GM23338 (cell line): ENCODE data around the gene ADAMTSL5. TPM values are rescaled to one million over a fixed set of nuclear protein-coding genes. Genes with fewer than 3 reads are reported as not detected.

ENCODE experiments used
- ATAC-seq: fragments of 200-7000 bp; cut with Tn5 transposase; 3 replicates; pipeline ENCODE4 v1.9.1; 2020
- DNase-seq: peaks from one replicate; pipeline ENCODE4 v3.0.0-alpha.2; 2015; ENCODE audit warnings: low spot score
- H2AFZ ChIP-seq: fragments of 200-600 bp; sonication (generic); 2 replicates; pipeline ENCODE4 v1.8.0; 2016; ENCODE audit warnings: antibody characterized with exemption, mild to moderate bottlenecking, moderate library complexity
- H3F3A ChIP-seq: fragments of 200-600 bp; sonication (generic); replicated peaks from 2 replicates; pipeline ENCODE4 v1.8.0; 2017; ENCODE audit warnings: antibody characterized with exemption, mixed run types, low read depth
- H3K27ac ChIP-seq: fragments of 200-600 bp; sonication (generic); 2 replicates; pipeline ENCODE4 v1.6.1; 2016; ENCODE audit warnings: low read depth
- H3K27me3 ChIP-seq: fragments of 200-600 bp; sonication (generic); 2 replicates; pipeline ENCODE4 v1.8.0; 2016; ENCODE audit warnings: mild to moderate bottlenecking, mixed run types, moderate library complexity; ENCODE audit not compliant: insufficient read depth
- H3K36me3 ChIP-seq: fragments of 200-600 bp; sonication (generic); 2 replicates; pipeline ENCODE4 v1.8.0; 2016; ENCODE audit warnings: mild to moderate bottlenecking; ENCODE audit not compliant: insufficient read depth
- H3K4me1 ChIP-seq: fragments of 200-600 bp; sonication (generic); 2 replicates; pipeline ENCODE4 v1.8.0; 2016; ENCODE audit warnings: mild to moderate bottlenecking, moderate library complexity; ENCODE audit not compliant: insufficient read depth
- H3K4me2 ChIP-seq: fragments of 200-600 bp; sonication (generic); 2 replicates; pipeline ENCODE4 v1.7.1; 2017; ENCODE audit warnings: mixed run types
- H3K4me3 ChIP-seq: fragments of 200-600 bp; sonication (generic); 2 replicates; pipeline ENCODE4 v1.6.1; 2016; ENCODE audit warnings: mixed run types
- H3K79me2 ChIP-seq: fragments of 200-600 bp; sonication (generic); replicated peaks from 2 replicates; pipeline ENCODE4 v1.8.0; 2017; ENCODE audit warnings: mild to moderate bottlenecking; ENCODE audit not compliant: insufficient read depth
- H3K9me2 ChIP-seq: fragments of 200-600 bp; sonication (generic); 2 replicates; pipeline ENCODE4 v1.8.0; 2017; ENCODE audit not compliant: insufficient read depth
- H4K20me1 ChIP-seq: fragments of 200-600 bp; sonication (generic); replicated peaks from 2 replicates; pipeline ENCODE4 v1.8.0; 2017; ENCODE audit warnings: mild to moderate bottlenecking; ENCODE audit not compliant: insufficient read depth
- H3K27ac Mint-ChIP-seq: 2 replicates; pipeline ENCODE4 v1.8.0; 2020; ENCODE audit warnings: inconsistent platforms, mild to moderate bottlenecking, moderate library complexity, mixed read lengths
- H3K27me3 Mint-ChIP-seq: 3 replicates; pipeline ENCODE4 v1.8.0; 2022; ENCODE audit warnings: low read depth, mild to moderate bottlenecking, moderate library complexity, mixed read lengths, inconsistent platforms; ENCODE audit not compliant: insufficient read depth, poor library complexity
- H3K36me3 Mint-ChIP-seq: 3 replicates; pipeline ENCODE4 v1.8.0; 2021; ENCODE audit warnings: low read depth, mild to moderate bottlenecking, inconsistent platforms, moderate library complexity, mixed read lengths
- H3K4me1 Mint-ChIP-seq: 3 replicates; pipeline ENCODE4 v1.8.0; 2020; ENCODE audit warnings: mild to moderate bottlenecking, inconsistent platforms, mixed read lengths
- H3K4me3 Mint-ChIP-seq: 3 replicates; pipeline ENCODE4 v1.8.0; 2021; ENCODE audit warnings: moderate library complexity, mild to moderate bottlenecking, inconsistent platforms, mixed read lengths
- H3K9me3 Mint-ChIP-seq: 3 replicates; pipeline ENCODE4 v1.8.0; 2020; ENCODE audit warnings: moderate library complexity, mild to moderate bottlenecking, inconsistent platforms, mixed read lengths
- CREB1 ChIP-seq: fragments of 250-450 bp; sonication (Bioruptor Pico); IDR thresholded peaks from 2 replicates; pipeline ENCODE4 v1.5.0; 2020; ENCODE audit warnings: low read depth, mild to moderate bottlenecking, moderate library complexity
- CTCF ChIP-seq, 2 experiments: fragments of 200-600 bp in 1 of 2; sonication (generic) in 1 of 2; conservative IDR thresholded peaks; 2 replicates each; pipeline versions ENCODE4 v1.5.1 to v1.6.1; 2016 to 2017; ENCODE audit warnings: antibody characterized with exemption in 2 of 2, low read depth in 2 of 2, mild to moderate bottlenecking in 2 of 2, moderate library complexity in 1 of 2
- ETS1 ChIP-seq: IDR thresholded peaks from 2 replicates; pipeline ENCODE4 v1.6.1; 2016; ENCODE audit warnings: antibody characterized with exemption
- JUNB ChIP-seq: IDR thresholded peaks from one replicate; pipeline ENCODE4 v1.6.1; 2016; ENCODE audit warnings: antibody characterized with exemption; ENCODE audit not compliant: unreplicated experiment
- REST ChIP-seq: IDR thresholded peaks from one replicate; pipeline ENCODE4 v1.6.1; 2018; ENCODE audit warnings: antibody characterized with exemption; ENCODE audit not compliant: unreplicated experiment
- ZNF114 ChIP-seq: fragments of 250-450 bp; sonication (Bioruptor Pico); IDR thresholded peaks from 2 replicates; pipeline ENCODE4 v1.5.0; 2020; ENCODE audit warnings: mild to moderate bottlenecking, moderate library complexity
- ZNF331 ChIP-seq: fragments of 250-450 bp; sonication (Bioruptor Pico); IDR thresholded peaks from 2 replicates; pipeline ENCODE4 v1.5.0; 2020; ENCODE audit warnings: low read depth, mild to moderate bottlenecking, moderate library complexity
- ZNF462 ChIP-seq: fragments of 250-450 bp; sonication (Bioruptor Pico); IDR thresholded peaks from 2 replicates; pipeline ENCODE4 v1.5.0; 2020; ENCODE audit warnings: mild to moderate bottlenecking, moderate library complexity
- polyA plus RNA-seq: library from polyadenylated mRNA; unstranded; fragments of >200 nt; fragmentation: Nextera tagmentation; extraction: Ambion mirVana; gene quantifications from 2 replicates; pipeline ENCODE4 v1.2.1, GENCODE V29; 2016
- total RNA-seq: library from RNA; depleted of rRNA; stranded (reverse); fragments of >200 nt; shearing (Covaris generic); gene quantifications from 2 replicates; pipeline ENCODE4 v1.2.3, GENCODE V29; 2014

Gene ADAMTSL5
- total and polyA plus RNA-seq, 2 experiments from 2014 or later: 0.10 to 0.97 TPM

- no peak for TF ChIP-seq REST
- no peak for TF ChIP-seq ZNF114 (CRISPR knock-in tag)
These were observed 25.9 kb downstream of the ADAMTSL5 start (continued) for GRCh38 chr19:1486720-1487575.

- Mint-ChIP-seq H3K4me1 (no peaks in the 10 kb centered on the region; the same call in 2 of the 3 replicates), H3K27me3 (peaks cover 8% of the 10 kb centered on the region), H3K36me3 (no peaks in the 10 kb centered on the region; the same call in 1 of the 3 replicates), H3K4me3 (no peak overlapping the region), H3K9me3 (no peaks in the 10 kb centered on the region; the same call in 2 of the 3 replicates), H3K27ac (no peak overlapping the region)
- 0 out of 2 replicates have a peak, but pooled peaks cover 5% of the 10 kb centered on the region for H3F3A ChIP-seq
- TF ChIP-seq ZNF462 (CRISPR knock-in tag) (no peak), CTCF (conservative IDR thresholded peaks at IDR 0.05; ENCODE audit: low read depth in 2 of 2) (no peak), CREB1 (CRISPR knock-in tag) (no peak), ZNF114 (CRISPR knock-in tag) (no peak), JUNB (no peak), ZNF331 (CRISPR knock-in tag) (no peak), ETS1 (no peak)
- no peaks in the 10 kb centered on the region for H3K9me2 ChIP-seq
- H3K36me3 ChIP-seq: no peaks in the 10 kb centered on the region
- H3K79me2 ChIP-seq: no peaks in the 10 kb centered on the region
- H3K4me3 ChIP-seq: no peak overlapping the region
- H3K27me3 ChIP-seq: no peaks in the 10 kb centered on the region
- no peaks in the 10 kb centered on the region for H4K20me1 ChIP-seq
- no peak overlapping the region for H2AFZ ChIP-seq
- no peaks in the 10 kb centered on the region for H3K4me1 ChIP-seq
- no peak overlapping the region for H3K4me2 ChIP-seq
- no peak for DNase-seq
- no peak for ATAC-seq
- no peak overlapping the region for H3K27ac ChIP-seq
These were observed 28.8 kb downstream of the ADAMTSL5 start for GRCh38 chr19:1483979-1484428.
